K562 (cell line): Measurements from ENCODE around the gene RNMT. TPM values are rescaled to one million over a fixed set of nuclear protein-coding genes. Genes with fewer than 3 reads are reported as not detected.

ENCODE experiments used
- ATF6 ChIP-seq: sonication (generic); formaldehyde crosslinking; IDR thresholded peaks from 2 replicates; pipeline ENCODE4 v1.4.0; 2020; ENCODE audit warnings: mild to moderate bottlenecking, missing genetic modification reagents
- CBFA2T2 ChIP-seq: fragments of 450-650 bp; conservative IDR thresholded peaks from 2 replicates; pipeline ENCODE4 v1.6.1; 2017; ENCODE audit warnings: mild to moderate bottlenecking
- CTBP1 ChIP-seq: fragments of 450-650 bp; IDR thresholded peaks from 2 replicates; pipeline ENCODE4 v1.6.1; 2016; ENCODE audit warnings: borderline replicate concordance
- CXXC5 ChIP-seq: fragments of 250-450 bp; sonication (Bioruptor Pico); IDR thresholded peaks from 2 replicates; pipeline ENCODE4 v1.8.0; 2022; ENCODE audit warnings: inconsistent platforms, mild to moderate bottlenecking, moderate library complexity
- E2F3 ChIP-seq: fragments of 250-450 bp; sonication (Bioruptor Pico); IDR thresholded peaks from 2 replicates; pipeline ENCODE4 v1.4.0; 2020; ENCODE audit warnings: mild to moderate bottlenecking
- GATAD2B ChIP-seq: fragments of 450-650 bp; IDR thresholded peaks from 2 replicates; pipeline ENCODE4 v1.6.1; 2017; ENCODE audit warnings: mild to moderate bottlenecking, borderline replicate concordance
- HCFC1 ChIP-seq: IDR thresholded peaks from 2 replicates; pipeline ENCODE4 v1.6.1; 2012; ENCODE audit warnings: low read depth, low read length, improper control_type of control experiment
- HNRNPLL ChIP-seq: fragments of 200-400 bp; formaldehyde crosslinking; IDR thresholded peaks from 2 replicates; pipeline ENCODE4 v1.6.1; 2017; ENCODE audit warnings: low read length, low read depth, mild to moderate bottlenecking; ENCODE audit not compliant: poor library complexity, severe bottlenecking
- KDM4B ChIP-seq, 2 experiments: fragments of 450-650 bp in 1 of 2; sonication (generic) in 1 of 2; IDR thresholded peaks; 2 replicates each; pipeline ENCODE4 v1.6.1; 2016 to 2017; ENCODE audit warnings: borderline replicate concordance in 2 of 2, antibody characterized with exemption in 1 of 2, low read depth in 1 of 2, mild to moderate bottlenecking in 1 of 2
- KDM5B ChIP-seq: fragments of 200-600 bp; sonication (generic); IDR thresholded peaks from 2 replicates; pipeline ENCODE4 v1.6.1; 2012; ENCODE audit warnings: low read depth, mild to moderate bottlenecking, moderate library complexity, low read length, control low read depth, inconsistent platforms; ENCODE audit not compliant: insufficient replicate concordance
- MAFK ChIP-seq: IDR thresholded peaks from 2 replicates; pipeline ENCODE4 v1.6.1; 2011; ENCODE audit warnings: low read length, improper control_type of control experiment
- MAX ChIP-seq: sonication (generic); formaldehyde crosslinking; IDR thresholded peaks from 2 replicates; pipeline ENCODE4 v1.9.0; 2022; ENCODE audit warnings: mild to moderate bottlenecking, missing genetic modification reagents
- PHF20 ChIP-seq: fragments of 450-650 bp; IDR thresholded peaks from 2 replicates; pipeline ENCODE4 v1.6.1; 2018; ENCODE audit not compliant: partially characterized antibody
- PML ChIP-seq: IDR thresholded peaks from 2 replicates; pipeline ENCODE4 v1.6.1; 2012; ENCODE audit warnings: low read length, inconsistent platforms
- RBM25 ChIP-seq: fragments of 200-400 bp; formaldehyde crosslinking; IDR thresholded peaks from 2 replicates; pipeline ENCODE4 v1.6.1; 2018; ENCODE audit warnings: low read length, low read depth, moderate library complexity; ENCODE audit not compliant: severe bottlenecking
- RCOR1 ChIP-seq, 2 experiments: IDR thresholded peaks; 2 replicates each; pipeline ENCODE4 v1.6.1; 2012; ENCODE audit warnings: low read depth in 2 of 2, low read length in 2 of 2, borderline replicate concordance in 1 of 2, improper control_type of control experiment in 1 of 2
- SMAD1 ChIP-seq: fragments of 150-350 bp; IDR thresholded peaks from 2 replicates; pipeline ENCODE4 v1.6.1; 2014; ENCODE audit warnings: low read length, low read depth; ENCODE audit not compliant: partially characterized antibody
- SOX6 ChIP-seq: fragments of 450-650 bp; IDR thresholded peaks from 2 replicates; pipeline ENCODE4 v1.6.1; 2014; ENCODE audit warnings: mild to moderate bottlenecking
- TAF1 ChIP-seq: IDR thresholded peaks from 2 replicates; pipeline ENCODE4 v1.6.1; 2011; ENCODE audit warnings: mild to moderate bottlenecking, low read length, moderate library complexity; ENCODE audit not compliant: insufficient read depth, control insufficient read depth, severe bottlenecking; ENCODE audit errors: extremely low read depth
- TRIM25 ChIP-seq: fragments of 450-650 bp; IDR thresholded peaks from 2 replicates; pipeline ENCODE4 v1.7.0; 2016; ENCODE audit warnings: borderline replicate concordance
- ZBTB7A ChIP-seq: IDR thresholded peaks from 2 replicates; pipeline ENCODE4 v1.6.1; 2011; ENCODE audit warnings: low read depth, mild to moderate bottlenecking, low read length, moderate library complexity, borderline replicate concordance; ENCODE audit not compliant: control insufficient read depth
- ZFX ChIP-seq: sonication (generic); formaldehyde crosslinking; IDR thresholded peaks from 2 replicates; pipeline ENCODE4 v1.8.0; 2022; ENCODE audit warnings: mild to moderate bottlenecking, missing genetic modification reagents, moderate library complexity
- ZKSCAN3 ChIP-seq: fragments of 250-450 bp; sonication (Bioruptor Pico); IDR thresholded peaks from 2 replicates; pipeline ENCODE4 v1.4.0; 2020
- ZNF184 ChIP-seq: sonication (generic); formaldehyde crosslinking; IDR thresholded peaks from 2 replicates; pipeline ENCODE4 v1.5.0; 2020; ENCODE audit warnings: missing genetic modification reagents
- polyA plus RNA-seq, 8 experiments: library from polyadenylated mRNA; depleted of rRNA in 4 of 8; stranded (reverse) in 5 of 8; unstranded in 3 of 8; fragments of >200 nt; fragmentation: Nextera tagmentation in 2 of 8; fragmentation: Illumina TruSeq in 1 of 8; extraction: Ambion mirVana in 2 of 8; extraction: Trizol in 1 of 8; gene quantifications; 2 replicates each; pipeline versions ENCODE4 v1.2.1 to v1.2.3, GENCODE V29; 2011 to 2014; ENCODE audit warnings: inconsistent platforms in 1 of 8, missing spikeins in 1 of 8
- total RNA-seq, 7 experiments: library from RNA; depleted of rRNA in 6 of 7; stranded (reverse); fragments of >200 nt in 6 of 7; fragmentation: Illumina TruSeq in 2 of 7; extraction: Trizol in 2 of 7; gene quantifications; 2 replicates each; pipeline versions ENCODE4 v1.2.1 to v1.2.3, GENCODE V29; 2011 to 2021; ENCODE audit warnings: low replicate concordance in 1 of 7

Gene RNMT
- total and polyA plus RNA-seq, 9 of the 15 experiments (the other 6 are each of a cell fraction or from before 2014, with no cell fraction given), result 20.2 to 63.4 (median 34.1) TPM

- TF ChIP-seq HCFC1, result peak; percentile 96
- 0 out of 2 replicates have a peak, but pooled peaks have one; percentile 40 for TF ChIP-seq GATAD2B
- TF ChIP-seq TRIM25, result no peak
- TF ChIP-seq ZNF184 (CRISPR knock-in tag), result no peak
- peak; percentile 51 for TF ChIP-seq PML
- peak; percentile 59 for TF ChIP-seq TAF1
- peak; percentile 61; the same call in 1 of the 2 replicates for TF ChIP-seq CTBP1
- no peak for TF ChIP-seq ZKSCAN3
- no peak for TF ChIP-seq SMAD1
- TF ChIP-seq MAX, result peak; percentile 97
- peak; percentile 99 for TF ChIP-seq CXXC5 (CRISPR knock-in tag)
- TF ChIP-seq KDM4B (IDR thresholded peaks at IDR 0.05; ENCODE audit: borderline replicate concordance in 2 of 2, low read depth in 1 of 2), result peak in 1 of 2 experiments; percentile 88; a peak in 2 of 4 replicates
- peak; percentile 36; the same call in 1 of the 2 replicates for TF ChIP-seq ATF6 (CRISPR knock-in tag)
- TF ChIP-seq CBFA2T2, result peak; percentile 78
- peak; percentile 76 for TF ChIP-seq PHF20
- peak; percentile 90; the same call in 1 of the 2 replicates for TF ChIP-seq ZBTB7A
- TF ChIP-seq SOX6, result peak; percentile 41; the same call in 1 of the 2 replicates
- TF ChIP-seq ZFX (CRISPR knock-in tag), result peak; percentile 75
- peak; percentile 97 for TF ChIP-seq HNRNPLL
- 0 out of 2 replicates have a peak, but pooled peaks have one; percentile 13 for TF ChIP-seq MAFK
- peak; percentile 86 for TF ChIP-seq KDM5B
- peak; percentile 49; the same call in 1 of the 2 replicates for TF ChIP-seq E2F3 (CRISPR knock-in tag)
- peak in 1 of 2 experiments; percentile 42; a peak in 2 of 4 replicates for TF ChIP-seq RCOR1 (IDR thresholded peaks at IDR 0.05; ENCODE audit: borderline replicate concordance in 1 of 2, low read depth in 2 of 2, low read length in 2 of 2)
- peak; percentile 6 for TF ChIP-seq RBM25
Observed at GRCh38 chr18:13726232-13726971, at the start of gene RNMT, which contains the start of gene FAM210A (continued).
